HG02981 (cell line): Measurements from ENCODE around the gene ORAI1.
A peak's percentile ranks its signal among the peaks of the same experiment; 100 is the strongest.
"Not testable (repeated sequence)": the region's sequence is repeated elsewhere in the genome, so short reads cannot be mapped to it uniquely, and the experiment has no call there.

Experiments used
- ATAC-seq: cut with Tn5 transposase; IDR thresholded peaks from one replicate; pipeline ENCODE4 v1.9.1; 2021; ENCODE audit warnings: mild to moderate bottlenecking, moderate library complexity; ENCODE audit not compliant: unreplicated experiment

The ORAI1 gene

GRCh38 chr12:121626087-121626852, at the start of gene ORAI1:
Gene ORAI1, plus strand, starts transcription at chr12:121626530.
- peak; percentile 61 for ATAC-seq

DNA sequence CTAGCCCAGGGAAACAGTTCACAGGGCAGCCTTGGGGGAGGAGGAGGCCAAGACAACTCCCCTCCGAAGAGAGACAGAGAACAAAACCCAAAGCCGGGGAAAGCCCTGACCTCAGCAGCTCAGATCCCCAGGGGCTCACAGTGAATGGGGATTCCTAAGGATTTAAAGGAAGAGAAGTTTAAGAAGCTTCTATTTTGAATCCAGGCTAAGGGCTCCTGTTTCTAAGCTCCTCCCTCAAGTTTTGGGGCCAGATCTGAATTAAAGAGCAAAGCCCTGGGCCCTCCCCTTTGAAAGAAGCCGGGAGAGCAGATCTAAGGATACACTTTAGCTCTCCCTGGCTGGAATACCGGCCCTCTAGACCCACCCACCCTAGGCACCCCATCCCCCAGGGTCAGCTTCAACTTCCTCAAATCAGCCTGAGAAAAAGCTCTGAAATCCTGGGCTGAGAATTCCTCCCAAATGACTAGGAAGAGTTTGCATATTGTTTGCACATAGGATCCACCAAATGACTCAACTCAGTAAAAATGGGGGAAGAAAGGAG, 49.4 kb upstream of the ORAI1 start:
- ATAC-seq = no peak

DNA sequence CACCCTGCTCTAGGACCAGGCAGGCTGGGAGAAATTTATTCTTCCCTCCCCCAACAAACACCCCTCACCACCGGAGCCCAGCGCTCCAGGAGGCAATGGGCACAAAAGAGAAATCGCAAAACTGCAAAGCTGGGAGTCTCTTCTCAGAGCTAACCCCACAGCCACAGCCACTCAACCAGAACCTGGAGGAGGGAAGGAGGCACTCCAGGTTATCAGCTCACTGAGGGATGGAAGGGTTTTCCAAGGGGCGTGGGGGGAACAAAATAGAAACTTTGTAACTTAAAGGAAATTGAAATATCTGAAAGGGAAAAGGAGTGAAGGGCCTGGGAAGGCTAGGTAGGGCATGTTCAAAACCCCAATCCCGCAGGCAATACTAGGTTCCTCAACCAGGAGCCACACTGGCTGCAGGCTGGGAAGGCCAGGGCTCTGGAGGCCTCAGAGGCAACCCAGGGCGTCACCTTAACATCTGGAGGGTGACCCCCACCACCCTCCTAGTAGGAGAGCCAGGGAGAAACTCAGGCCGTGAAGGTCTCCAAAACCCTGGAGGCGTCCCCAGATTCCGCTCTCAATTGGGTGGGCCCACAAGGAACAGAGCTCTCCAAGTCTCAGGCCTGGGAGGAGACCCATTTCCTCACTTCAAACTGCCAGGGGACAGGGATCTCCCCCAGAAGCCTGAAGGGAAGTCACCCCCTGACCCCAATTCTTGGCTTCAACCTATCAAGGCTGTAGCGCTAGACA, 48.7 kb upstream of the ORAI1 start:
- ATAC-seq = no peak

GRCh38 chr12:121578230-121579189, 47.8 kb upstream of the ORAI1 start:
- ATAC-seq = no peak

DNA sequence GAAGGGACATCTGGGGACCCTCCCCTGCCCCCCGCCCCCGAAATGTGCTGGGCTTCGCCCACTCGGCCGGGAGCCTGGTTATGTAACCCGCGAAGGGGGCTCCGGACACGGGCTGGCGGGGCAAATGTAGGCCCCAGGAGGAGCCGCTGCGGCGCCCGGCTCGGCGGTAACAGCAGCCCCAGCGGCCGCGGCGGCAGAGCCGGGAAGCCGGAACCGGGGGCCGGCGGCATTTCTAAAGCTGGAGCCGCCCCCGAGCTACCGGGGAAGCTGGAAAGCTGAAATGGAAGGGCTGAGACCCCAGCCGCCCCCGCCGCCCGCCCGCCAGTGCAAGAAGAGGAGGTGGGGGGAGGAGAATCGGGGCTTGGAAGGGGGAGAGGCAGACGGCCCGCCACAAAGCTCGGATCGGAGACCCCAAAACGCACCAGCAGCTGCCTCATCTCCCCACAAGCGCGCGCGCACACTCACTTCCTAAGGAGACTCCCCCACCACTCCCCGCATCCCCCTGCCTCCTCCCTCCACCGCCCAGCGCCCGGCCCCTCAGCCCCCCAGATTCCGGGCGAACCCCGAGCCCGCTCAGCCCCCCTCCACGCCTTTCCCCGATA, 47.0 kb upstream of the ORAI1 start:
- no peak for ATAC-seq

DNA sequence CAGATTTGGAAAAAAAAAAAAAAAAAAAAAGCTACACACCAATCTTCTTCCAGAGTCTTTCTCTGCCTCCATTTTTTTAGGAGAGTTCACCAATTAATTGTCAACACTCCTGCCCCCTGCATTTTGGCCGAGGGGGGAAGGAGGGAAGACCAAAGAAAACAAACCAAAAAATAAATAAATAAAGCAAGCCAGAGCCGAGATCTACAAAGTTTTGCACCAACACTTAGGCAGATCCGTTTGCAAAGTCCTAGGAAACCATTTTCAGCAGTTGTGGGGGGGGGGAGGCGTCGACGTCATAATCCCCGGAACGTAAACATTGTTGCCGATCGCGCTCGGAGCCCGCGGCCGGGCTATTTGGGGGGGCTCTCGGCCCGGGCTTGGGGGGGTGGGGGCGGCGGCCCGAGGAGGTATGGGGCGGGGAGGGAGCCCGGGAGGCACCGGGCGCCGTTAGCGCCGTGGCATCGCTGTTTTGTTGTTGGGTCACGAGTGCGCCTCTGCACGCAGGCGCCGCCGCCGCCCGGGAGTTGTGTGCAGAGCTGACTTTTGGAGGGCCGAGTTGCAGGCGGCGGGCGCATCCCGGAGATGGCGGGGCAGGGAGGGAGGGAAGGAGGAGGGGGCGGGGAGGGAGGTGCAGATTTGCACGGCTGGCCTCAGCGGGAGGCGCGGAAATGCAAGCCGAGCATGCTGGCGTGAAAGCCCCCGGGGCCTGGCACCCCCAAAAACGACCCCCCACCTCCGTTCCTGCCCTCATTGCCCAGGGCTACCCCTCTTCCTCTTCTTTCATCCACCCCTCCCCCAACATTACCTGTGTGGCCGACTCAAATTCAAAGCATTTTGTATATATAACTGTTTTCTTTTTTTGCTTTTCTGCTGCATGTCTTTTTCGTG, 46.1 kb upstream of the ORAI1 start:
- peak; percentile 43 for ATAC-seq

DNA sequence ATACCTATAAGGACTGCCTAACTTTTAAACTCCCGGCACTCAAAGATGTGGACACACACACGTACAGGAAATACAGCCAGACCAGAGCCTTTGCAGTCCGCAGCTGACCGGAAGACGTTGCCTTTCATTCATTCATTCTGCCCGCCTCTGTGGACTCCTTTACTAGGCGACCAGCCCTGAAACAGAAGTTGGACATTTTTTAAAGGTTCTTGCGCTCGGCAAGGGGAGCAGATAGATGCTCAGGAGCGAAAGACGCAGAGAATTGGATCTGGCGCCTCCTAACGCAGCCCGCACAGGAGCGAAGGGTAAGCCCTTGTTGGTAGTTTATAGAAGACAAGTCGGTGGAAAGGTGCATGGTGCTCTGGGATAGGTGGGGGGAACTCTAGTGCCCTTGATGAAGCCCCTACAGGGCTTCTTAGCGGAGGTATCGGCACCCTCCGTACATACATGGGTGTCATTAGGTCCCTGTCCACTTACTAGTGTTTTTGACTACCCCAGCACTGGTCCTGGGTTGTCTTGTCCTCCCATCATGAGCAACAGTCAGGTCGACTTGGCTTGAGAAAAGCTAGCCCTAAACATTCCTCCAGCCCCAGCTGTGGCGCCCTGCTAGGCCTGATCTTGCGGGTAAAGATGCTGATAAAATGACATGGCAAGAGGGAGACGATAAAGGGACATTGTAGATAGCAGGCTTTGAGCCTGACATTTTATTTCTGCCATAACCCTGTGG, 45.2 kb upstream of the ORAI1 start, which contains the start of gene KDM2B:
Gene KDM2B, minus strand, starts transcription at position 65 of the 727 bp plus-strand sequence. CDS start 112 bp downstream, outside the sequence.
- ATAC-seq = no peak

DNA sequence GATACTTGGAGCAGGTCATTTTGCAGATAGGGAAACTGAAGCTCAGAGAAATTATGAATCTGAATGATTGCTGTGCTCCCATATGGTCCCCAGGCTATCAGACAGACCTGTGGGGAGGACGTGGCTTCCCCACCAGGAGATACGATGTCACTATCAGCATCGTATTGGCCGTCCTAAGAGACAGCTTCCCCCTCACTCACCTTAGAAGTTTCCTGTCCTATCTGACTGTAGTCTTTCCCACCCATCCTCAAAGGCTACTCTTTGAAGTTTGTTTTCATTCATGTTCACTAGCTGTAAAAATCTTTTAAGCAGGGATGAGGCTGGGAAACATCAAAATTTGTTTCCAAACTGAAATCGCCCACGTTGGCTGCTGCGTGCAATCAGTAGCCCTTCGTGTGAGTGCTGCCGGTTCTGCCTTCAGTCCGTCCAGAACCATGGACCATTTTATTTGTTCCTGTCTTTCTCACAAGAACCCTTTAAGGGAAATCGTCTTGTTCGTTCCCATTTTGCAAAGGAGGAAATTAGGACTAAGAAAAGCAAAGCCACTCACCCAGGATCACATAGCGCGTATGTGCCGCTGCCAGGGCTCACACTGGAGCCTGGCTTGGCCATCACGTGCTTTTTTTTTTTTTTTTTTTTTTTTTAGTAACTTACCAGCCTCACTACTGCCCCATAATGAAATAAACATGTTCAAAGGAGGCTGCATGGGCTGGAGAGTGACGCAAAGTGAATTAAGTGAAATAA, 44.5 kb upstream of the ORAI1 start:
- no peak for ATAC-seq

GRCh38 chr12:121582583-121583333, 43.6 kb upstream of the ORAI1 start:
- ATAC-seq = no peak

DNA sequence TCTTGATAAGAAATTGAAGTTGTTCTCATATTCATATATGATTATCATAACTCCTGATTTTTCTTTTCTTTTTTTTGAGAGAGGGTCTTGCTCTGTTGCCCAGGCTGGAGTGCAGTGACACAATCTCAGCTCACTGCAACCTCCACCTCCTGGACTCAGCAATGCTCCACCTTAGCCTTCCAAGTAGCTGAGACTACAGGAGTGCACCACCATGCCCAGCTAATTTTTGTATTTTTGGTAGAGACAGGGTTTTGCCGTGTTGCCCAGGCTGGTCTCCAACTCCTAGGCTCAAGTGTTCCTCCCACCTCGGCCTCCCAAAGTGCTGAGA, 43.0 kb upstream of the ORAI1 start:
- ATAC-seq = not testable (repeated sequence)

- ATAC-seq = not testable (repeated sequence)
These were observed 41.4 kb upstream of the ORAI1 start for GRCh38 chr12:121584885-121585284.

GRCh38 chr12:121590476-121591143, 35.7 kb upstream of the ORAI1 start:
- peak; percentile 62 for ATAC-seq

- ATAC-seq = no peak
These were observed 34.0 kb upstream of the ORAI1 start for GRCh38 chr12:121592320-121592719.

GRCh38 chr12:121595520-121595919, 30.8 kb upstream of the ORAI1 start:
- ATAC-seq = no peak

DNA sequence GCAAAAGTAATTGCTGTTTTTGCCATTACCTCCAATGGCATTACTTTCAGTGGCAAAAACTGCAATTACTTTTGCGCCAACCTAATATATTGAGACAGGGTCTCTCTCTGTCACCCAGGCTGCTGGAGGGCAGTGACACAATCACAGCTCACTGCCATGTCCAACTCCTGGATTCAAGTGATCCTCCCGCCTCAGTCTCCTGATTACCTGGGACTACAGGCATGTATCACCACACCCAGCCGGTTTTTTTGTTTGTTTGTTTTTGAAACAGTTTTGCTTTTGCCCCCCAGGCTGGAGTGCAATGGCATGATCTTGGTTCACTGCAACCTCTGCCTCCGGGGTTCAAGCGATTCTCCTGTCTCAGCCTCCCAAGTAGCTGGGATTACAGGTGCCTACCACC, 29.8 kb upstream of the ORAI1 start:
- no peak for ATAC-seq

DNA sequence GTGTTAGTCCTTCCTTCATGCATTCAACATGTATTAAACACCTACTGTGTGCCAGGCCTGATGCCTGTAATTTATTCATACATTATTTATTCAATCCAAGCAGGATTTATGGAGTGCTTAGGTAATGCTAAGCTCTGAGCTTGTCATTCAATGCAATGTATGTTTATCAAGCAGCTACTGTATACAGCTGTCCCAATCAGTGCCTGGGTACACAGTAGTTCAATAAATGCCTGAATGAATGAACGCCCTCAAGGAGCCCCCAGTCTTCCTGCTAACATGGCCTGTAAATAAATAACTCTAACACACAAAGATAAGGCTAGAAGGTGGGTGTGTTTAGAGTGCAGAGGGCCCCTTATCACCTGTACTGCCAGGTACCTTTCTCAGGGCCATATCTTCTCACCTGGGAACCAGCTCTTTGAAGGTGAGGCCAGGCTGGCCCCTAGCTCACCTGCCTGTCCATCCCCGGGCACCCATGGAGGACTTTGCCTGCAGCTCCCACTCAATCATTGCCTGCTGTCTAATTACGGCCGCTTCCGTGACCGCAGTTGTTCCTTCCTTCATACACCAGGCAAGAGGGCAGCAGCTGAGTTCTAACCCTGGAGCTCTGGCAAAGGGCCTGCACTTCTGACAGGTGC, 25.5 kb upstream of the ORAI1 start:
- ATAC-seq = no peak
